HepG2 (cell line): ENCODE results near the gene FITM1. TPM values are rescaled to one million over a fixed set of nuclear protein-coding genes. Genes with fewer than 3 reads are reported as not detected.

Source experiments
- ATAC-seq: fragments of 200-7000 bp; cut with Tn5 transposase; 3 replicates; pipeline ENCODE4 v1.9.1; 2020; ENCODE audit warnings: mild to moderate bottlenecking, moderate library complexity
- BruUV-seq: library from RNA; stranded (reverse); fragments of 400-500 nt; replicated peaks from 2 replicates; lab custom pipeline; 2021; lab: Mats Ljungman, UMichigan
- CTCF ChIA-PET: fragments of 300-600 bp; formaldehyde crosslinking; extraction: SDS; loops from one replicate; lab custom pipeline; 2021; ENCODE audit warnings: low total read pairs, inconsistent platforms, low intra/inter-chr PET ratio; lab: Yijun Ruan, JAX
- POLR2A ChIA-PET: fragments of 350-600 bp; sonication (Branson Sonifier 250); formaldehyde crosslinking; loops from one replicate; lab custom pipeline; 2020; ENCODE audit warnings: antibody characterized with exemption, inconsistent platforms; lab: Yijun Ruan, JAX
- DNase-seq: peaks from one replicate; pipeline ENCODE4 v3.0.0-alpha.2; 2015; ENCODE audit warnings: low spot score
- FAIRE-seq: peaks from 3 replicates; lab custom pipeline; 2011; peaks lifted over from hg19 to GRCh38; lab: Jason Lieb, UNC
- H2AFZ ChIP-seq: one replicate; pipeline ENCODE4 v1.6.1; 2011; ENCODE audit warnings: low read length, inconsistent platforms
- H3K27ac ChIP-seq: fragments of 300-600 bp; 3 replicates; pipeline ENCODE4 v1.8.0; 2011; ENCODE audit warnings: mixed run types, mild to moderate bottlenecking, mixed read lengths, low read length, inconsistent platforms; ENCODE audit not compliant: insufficient read depth; ENCODE audit errors: extremely low read length
- H3K27me3 ChIP-seq, 2 experiments: fragments of 200-600 bp in 1 of 2; 2 replicates in 1 of 2; 3 replicates in 1 of 2; pipeline versions ENCODE4 v1.6.0 to v1.8.0; 2011; ENCODE audit warnings: low read length in 2 of 2, mild to moderate bottlenecking in 2 of 2, moderate library complexity in 2 of 2, inconsistent platforms in 1 of 2; ENCODE audit not compliant: insufficient read depth in 2 of 2, control insufficient read depth in 1 of 2
- H3K36me3 ChIP-seq, 2 experiments: fragments of 200-600 bp in 1 of 2; replicated peaks in 1 of 2; 2 replicates in 1 of 2; 3 replicates in 1 of 2; pipeline versions ENCODE4 v1.5.1 to v1.8.0; 2011; ENCODE audit warnings: low read length in 2 of 2, inconsistent platforms in 1 of 2; ENCODE audit not compliant: insufficient read depth in 2 of 2, control insufficient read depth in 1 of 2
- H3K4me1 ChIP-seq: 2 replicates; pipeline ENCODE4 v1.5.1; 2012; ENCODE audit warnings: low read length, inconsistent platforms; ENCODE audit not compliant: insufficient read depth
- H3K4me2 ChIP-seq: 2 replicates; pipeline ENCODE4 v1.6.0; 2011; ENCODE audit warnings: low read depth, low read length, inconsistent platforms
- H3K4me3 ChIP-seq, 3 experiments: fragments of 200-600 bp in 1 of 3; sonication (generic), shearing (Covaris generic) in 1 of 3; replicated peaks in 1 of 3; 2 replicates each; pipeline ENCODE4 v1.5.1; 2011 to 2016; ENCODE audit warnings: low read length in 3 of 3, inconsistent platforms in 2 of 3, low read depth in 2 of 3, mild to moderate bottlenecking in 2 of 3, control low read depth in 1 of 3, mixed read lengths in 1 of 3; ENCODE audit not compliant: insufficient read depth in 1 of 3
- H3K79me2 ChIP-seq: one replicate; pipeline ENCODE4 v1.6.1; 2011; ENCODE audit warnings: low read length, inconsistent platforms; ENCODE audit not compliant: insufficient read depth
- H3K9ac ChIP-seq: 2 replicates; pipeline ENCODE4 v1.6.0; 2011; ENCODE audit warnings: mild to moderate bottlenecking, low read depth, low read length, inconsistent platforms; ENCODE audit not compliant: insufficient read depth
- H3K9me3 ChIP-seq: 2 replicates; pipeline ENCODE4 v1.5.1; 2012; ENCODE audit warnings: mild to moderate bottlenecking, low read length
- H4K20me1 ChIP-seq: 2 replicates; pipeline ENCODE4 v1.6.0; 2011; ENCODE audit warnings: inconsistent platforms, mild to moderate bottlenecking, low read length, moderate library complexity; ENCODE audit not compliant: insufficient read depth
- ARID3A ChIP-seq: IDR thresholded peaks from 2 replicates; pipeline ENCODE4 v1.6.1; 2012; ENCODE audit warnings: low read depth, low read length, improper control_type of control experiment
- CTCF ChIP-seq: sonication (generic); formaldehyde crosslinking; IDR thresholded peaks from 2 replicates; pipeline ENCODE4 v1.5.0; 2020; ENCODE audit warnings: mild to moderate bottlenecking, missing genetic modification reagents, moderate library complexity
- FOXA1 ChIP-seq, 2 experiments: fragments of 450-650 bp in 1 of 2; sonication (generic) in 1 of 2; formaldehyde crosslinking in 1 of 2; IDR thresholded peaks; 2 replicates each; pipeline versions ENCODE4 v1.4.0 to v1.6.1; 2016 to 2020; ENCODE audit warnings: missing genetic modification reagents in 1 of 2
- KMT2A ChIP-seq: sonication (generic); formaldehyde crosslinking; IDR thresholded peaks from 2 replicates; pipeline ENCODE4 v1.4.0; 2020; ENCODE audit warnings: missing genetic modification reagents
- MAFK ChIP-seq, 2 experiments: IDR thresholded peaks in 1 of 2; conservative IDR thresholded peaks in 1 of 2; 2 replicates each; pipeline ENCODE4 v1.6.1; 2011; ENCODE audit warnings: improper control_type of control experiment in 2 of 2, low read length in 2 of 2
- MIXL1 ChIP-seq: IDR thresholded peaks from 2 replicates; pipeline ENCODE4 v1.6.1; 2016
- NFRKB ChIP-seq: fragments of 450-650 bp; IDR thresholded peaks from 2 replicates; pipeline ENCODE4 v1.6.1; 2017
- NFYB ChIP-seq: sonication (generic); formaldehyde crosslinking; IDR thresholded peaks from 2 replicates; pipeline ENCODE4 v1.4.0; 2020; ENCODE audit warnings: missing genetic modification reagents
- NR2F6 ChIP-seq, 2 experiments: IDR thresholded peaks; 2 replicates each; pipeline ENCODE4 v1.6.1; 2016; ENCODE audit warnings: antibody characterized with exemption in 1 of 2, mild to moderate bottlenecking in 1 of 2
- POLR2A ChIP-seq, 2 experiments: IDR thresholded peaks; 2 replicates each; pipeline ENCODE4 v1.6.1; 2011; ENCODE audit warnings: low read depth in 2 of 2, low read length in 2 of 2, mild to moderate bottlenecking in 1 of 2, moderate library complexity in 1 of 2; ENCODE audit not compliant: insufficient read depth in 1 of 2
- SMARCE1 ChIP-seq: fragments of 450-650 bp; IDR thresholded peaks from 2 replicates; pipeline ENCODE4 v1.6.1; 2017; ENCODE audit warnings: borderline replicate concordance
- SNAPC2 ChIP-seq: sonication (generic); formaldehyde crosslinking; IDR thresholded peaks from 2 replicates; pipeline ENCODE4 v1.8.1; 2022; ENCODE audit warnings: mild to moderate bottlenecking, missing genetic modification reagents
- ZC3H4 ChIP-seq: sonication (generic); formaldehyde crosslinking; IDR thresholded peaks from 2 replicates; pipeline ENCODE4 v1.4.0; 2020; ENCODE audit warnings: missing genetic modification reagents, borderline replicate concordance
- ZNF225 ChIP-seq: sonication (generic); formaldehyde crosslinking; IDR thresholded peaks from 2 replicates; pipeline ENCODE4 v1.4.0; 2020; ENCODE audit warnings: mild to moderate bottlenecking, missing genetic modification reagents
- ZNF230 ChIP-seq: sonication (generic); formaldehyde crosslinking; IDR thresholded peaks from 2 replicates; pipeline ENCODE4 v1.4.0; 2020; ENCODE audit warnings: mild to moderate bottlenecking, missing genetic modification reagents
- ZNF383 ChIP-seq: sonication (generic); formaldehyde crosslinking; IDR thresholded peaks from 2 replicates; pipeline ENCODE4 v1.4.0; 2020; ENCODE audit warnings: missing genetic modification reagents, mild to moderate bottlenecking, borderline replicate concordance
- ZNF543 ChIP-seq: sonication (generic); formaldehyde crosslinking; IDR thresholded peaks from 2 replicates; pipeline ENCODE4 v1.4.0; 2020; ENCODE audit warnings: mild to moderate bottlenecking, missing genetic modification reagents
- ZNF619 ChIP-seq: sonication (generic); formaldehyde crosslinking; IDR thresholded peaks from 2 replicates; pipeline ENCODE4 v1.4.0; 2020; ENCODE audit warnings: mild to moderate bottlenecking, missing genetic modification reagents
- ZSCAN22 ChIP-seq: sonication (generic); formaldehyde crosslinking; IDR thresholded peaks from 2 replicates; pipeline ENCODE4 v1.4.0; 2020; ENCODE audit warnings: mild to moderate bottlenecking, missing genetic modification reagents
- ZXDC ChIP-seq: sonication (generic); formaldehyde crosslinking; IDR thresholded peaks from 2 replicates; pipeline ENCODE4 v1.5.0; 2020; ENCODE audit warnings: mild to moderate bottlenecking, missing genetic modification reagents
- in situ Hi-C: cut with HindIII; loops from 2 replicates; pipeline ENCODE4 v1.10.0; 2017; ENCODE audit warnings: low pct_unique_long_range_greater_than_20kb; ENCODE audit not compliant: extremely low pct_ligation_motif_present
- intact Hi-C: fragments of 100-400 bp; cut with micrococcal nuclease; formaldehyde crosslinking; loops from one replicate; pipeline ENCODE4 v1.10.0; 2022; ENCODE audit not compliant: unreplicated experiment
- polyA plus RNA-seq, 8 experiments: library from polyadenylated mRNA; depleted of rRNA in 3 of 8; stranded (reverse) in 7 of 8; unstranded in 1 of 8; fragments of >200 nt; fragmentation: Illumina TruSeq in 4 of 8; extraction: Trizol in 4 of 8; gene quantifications; 2 replicates each; pipeline versions ENCODE4 v1.2.1 to v1.2.3, GENCODE V29; 2011 to 2016; ENCODE audit warnings: low read depth in 4 of 8, missing spikeins in 1 of 8, mixed read lengths in 1 of 8; ENCODE audit not compliant: insufficient read depth in 1 of 8
- total RNA-seq, 5 experiments: library from RNA; depleted of rRNA; stranded (reverse); fragments of >200 nt; fragmentation: Illumina TruSeq; extraction: Trizol; gene quantifications; 2 replicates each; pipeline ENCODE4 v1.2.3, GENCODE V29; 2016; ENCODE audit warnings: low read depth in 1 of 5

Gene FITM1
- total and polyA plus RNA-seq, 2 of the 13 experiments (the other 11 are each of a cell fraction or from before 2014, with no cell fraction given) = 2.7 to 5.8 TPM

- no peak for ATAC-seq
- no TSS peak for BruUV-seq
- H3K4me1 ChIP-seq = peaks cover 67% of the 10 kb centered on the region
- peaks cover 0 to 9% of the 10 kb centered on the region in 2 experiments; a peak in 1 of 5 replicates for H3K27me3 ChIP-seq
- no peak for DNase-seq
- CTCF ChIA-PET = interaction anchor here (0.6 to 4.2 kb wide), 5 partner anchors 14 to 78 kb away, joined by 3 to 109 read pairs (median 31); no protein-coding TSS in a partner anchor
- H3K27ac ChIP-seq = no peak overlapping the region
- H3K9ac ChIP-seq = no peak overlapping the region
- intact Hi-C loops (loop anchor here (5.0 kb wide), 2 partner anchors 110 to 480 kb away; no protein-coding TSS in a partner anchor), in situ Hi-C loops (loop anchor here (5.0 kb wide), 2 partner anchors 35 to 80 kb away; no protein-coding TSS in a partner anchor)
- peaks cover 26% of the 10 kb centered on the region for H3K79me2 ChIP-seq
- POLR2A ChIA-PET = interaction anchor here (1.0 to 14.4 kb wide), 12 partner anchors 11 to 460 kb away, joined by 3 to 627 read pairs (median 128); partner anchors contain the start of genes CARMIL3, CIDEB, DCAF11 and EMC9
- no peak overlapping the region for H2AFZ ChIP-seq
- peaks cover 6 to 8% of the 10 kb centered on the region in 2 experiments for H3K36me3 ChIP-seq
- H4K20me1 ChIP-seq = 0 out of 2 replicates have a peak, but pooled peaks cover 4% of the 10 kb centered on the region
- H3K9me3 ChIP-seq = no peaks in the 10 kb centered on the region
- no peak for FAIRE-seq
- H3K4me3 ChIP-seq = no peak overlapping the region
- no peak overlapping the region for H3K4me2 ChIP-seq
- TF ChIP-seq ZNF225 = no peak
- TF ChIP-seq ZC3H4 = peak; percentile 40; the same call in 1 of the 2 replicates
- no peak for TF ChIP-seq ZNF619
- no peak for TF ChIP-seq SNAPC2 (CRISPR knock-in tag)
- TF ChIP-seq ZNF230 (CRISPR knock-in tag) = 0 out of 2 replicates have a peak, but pooled peaks have one; percentile 18
- TF ChIP-seq NR2F6 (IDR thresholded peaks at IDR 0.05) = peak; percentile 30; the same call in 1 of the 2 replicates
- TF ChIP-seq NR2F6 (CRISPR knock-in tag; IDR thresholded peaks at IDR 0.05) = no peak
- TF ChIP-seq POLR2A (IDR thresholded peaks at IDR 0.05; ENCODE audit: insufficient read depth in 1 of 2, low read depth in 2 of 2, low read length in 2 of 2) = 0 out of 4 replicates have a peak, but pooled peaks of 1 of the 2 experiments have one; percentile 4
- no peak for TF ChIP-seq ARID3A
- 0 out of 2 replicates have a peak, but pooled peaks have one; percentile 22 for TF ChIP-seq ZSCAN22 (CRISPR knock-in tag)
- TF ChIP-seq MAFK (conservative IDR thresholded peaks at IDR 0.05 in 1 of 2, IDR thresholded peaks at IDR 0.05 in 1 of 2; ENCODE audit: low read length in 2 of 2) = no peak
- TF ChIP-seq ZNF383 (CRISPR knock-in tag) = no peak
- TF ChIP-seq FOXA1 (IDR thresholded peaks at IDR 0.05) = no peak
- TF ChIP-seq FOXA1 (CRISPR knock-in tag; IDR thresholded peaks at IDR 0.05) = no peak
- no peak; the same call in 1 of the 2 replicates for TF ChIP-seq NFYB (CRISPR knock-in tag)
- no peak for TF ChIP-seq SMARCE1
- TF ChIP-seq KMT2A (CRISPR knock-in tag) = 0 out of 2 replicates have a peak, but pooled peaks have one; percentile 35
- no peak for TF ChIP-seq NFRKB
- no peak for TF ChIP-seq ZXDC (CRISPR knock-in tag)
- 0 out of 2 replicates have a peak, but pooled peaks have one; percentile 44 for TF ChIP-seq ZNF543 (CRISPR knock-in tag)
- TF ChIP-seq MIXL1 (CRISPR knock-in tag) = no peak
- TF ChIP-seq CTCF (CRISPR knock-in tag) = peak; percentile 40
Observed at GRCh38 chr14:24092110-24092504, 38.4 kb upstream of the FITM1 start.
